Esophagus squamous epithelium (tissue), 4 donors: ENCODE measurements around the gene ULK4.

Source experiments
- CTCF ChIP-seq, 6 experiments: fragments of 450-650 bp in 4 of 6; fragments of 200-600 bp in 2 of 6; sonication (generic) in 2 of 6; IDR thresholded peaks; one replicate each; pipeline ENCODE4 v1.5.1; 2016 to 2019; ENCODE audit warnings: antibody characterized with exemption in 6 of 6, mild to moderate bottlenecking in 4 of 6, moderate library complexity in 4 of 6
- POLR2A ChIP-seq, 4 donors: fragments of 450-650 bp; IDR thresholded peaks; one replicate each; pipeline ENCODE4 v1.6.1; 2017; ENCODE audit warnings: antibody characterized with exemption in 4 of 4, mild to moderate bottlenecking in 4 of 4, moderate library complexity in 3 of 4

GRCh38 chr3:41960826-41961750 lies 815 bp downstream of the ULK4 start:
- TF ChIP-seq CTCF (IDR thresholded peaks at IDR 0.05): no peak
- TF ChIP-seq POLR2A (IDR thresholded peaks at IDR 0.05): no peak
